Transverse colon (tissue), 4 donors: Measurements from ENCODE around the gene PNLIPRP1. TPM values are rescaled to one million over a fixed set of nuclear protein-coding genes. Genes with fewer than 3 reads are reported as not detected.

ENCODE experiments used
- DNase-seq: peaks from one replicate; pipeline ENCODE4 v3.0.0-alpha.2; 2019
- H3K27ac ChIP-seq, 4 donors: fragments of 200-600 bp; sonication (generic); 2 replicates each; pipeline ENCODE4 v1.5.1; 2016 to 2018; ENCODE audit warnings: inconsistent platforms in 4 of 4
- H3K27me3 ChIP-seq: fragments of 200-600 bp; sonication (generic); 2 replicates; pipeline ENCODE4 v1.5.1; 2017; ENCODE audit warnings: inconsistent platforms
- H3K36me3 ChIP-seq, 4 donors: fragments of 200-600 bp; sonication (generic); 2 replicates each; pipeline ENCODE4 v1.5.1; 2017 to 2019; ENCODE audit warnings: inconsistent platforms in 4 of 4
- H3K4me1 ChIP-seq, 4 donors: fragments of 200-600 bp; sonication (generic); 2 replicates each; pipeline ENCODE4 v1.5.1; 2017 to 2020; ENCODE audit warnings: inconsistent platforms in 4 of 4
- H3K4me3 ChIP-seq, 4 donors: fragments of 200-600 bp; sonication (generic); 1 replicate in 1 of 4; 2 replicates in 3 of 4; pipeline versions ENCODE4 v1.5.1 to v1.6.1; 2017 to 2019; ENCODE audit warnings: inconsistent platforms in 4 of 4
- H3K9me3 ChIP-seq, 2 donors: fragments of 200-600 bp; sonication (generic); 2 replicates each; pipeline ENCODE4 v1.5.1; 2017 to 2019; ENCODE audit warnings: inconsistent platforms in 2 of 2
- CTCF ChIP-seq, 5 experiments: fragments of 200-600 bp in 3 of 5; fragments of 450-650 bp in 2 of 5; sonication (generic) in 3 of 5; IDR thresholded peaks; 1 replicate in 2 of 5; 2 replicates in 3 of 5; pipeline ENCODE4 v1.5.1; 2016 to 2017; ENCODE audit warnings: antibody characterized with exemption in 5 of 5, inconsistent platforms in 3 of 5, mild to moderate bottlenecking in 2 of 5, moderate library complexity in 1 of 5
- EP300 ChIP-seq: sonication (generic); formaldehyde crosslinking; IDR thresholded peaks from one replicate; pipeline ENCODE4 v1.6.1; 2017; ENCODE audit warnings: antibody characterized with exemption, low read depth
- POLR2A ChIP-seq: fragments of 450-650 bp; IDR thresholded peaks from one replicate; pipeline ENCODE4 v1.6.1; 2016; ENCODE audit warnings: antibody characterized with exemption, mild to moderate bottlenecking, moderate library complexity
- POLR2AphosphoS5 ChIP-seq, 3 donors: sonication (generic); formaldehyde crosslinking; IDR thresholded peaks; one replicate each; pipeline ENCODE4 v1.6.1; 2016; ENCODE audit warnings: antibody characterized with exemption in 3 of 3
- WGBS, 2 donors: methylation state at CpG; one replicate each; pipeline ENCODE4 v1.1.5; 2018; ENCODE audit warnings: low coverage in 1 of 2; 5-methylcytosine and 5-hydroxymethylcytosine counted together
- in situ Hi-C, 4 donors: fragments of 200-750 bp; cut with MboI; loops; one replicate each; pipeline versions ENCODE4 v1.15.0 to v1.15.1; 2017; ENCODE audit warnings: low sequenced_read_pairs in 3 of 4, low pct_ligation_motif_present in 1 of 4, low pct_unique_long_range_greater_than_20kb in 1 of 4
- intact Hi-C: fragments of 100-400 bp; cut with DNase I; formaldehyde crosslinking; loops from one replicate; pipeline ENCODE4 v1.15.1; 2023; ENCODE audit warnings: low total_unique reads
- total RNA-seq, 4 donors: library from RNA; depleted of rRNA; stranded (reverse); fragments of >200 nt; gene quantifications; one replicate each; pipeline ENCODE4 v1.1.0, GENCODE V29; 2016

PNLIPRP1 gene
- total RNA-seq, 4 donors from 2014 or later: not detected

GRCh38 chr10:116548301-116548700 lies 42.5 kb upstream of the PNLIPRP1 start:
- no peak for TF ChIP-seq CTCF (IDR thresholded peaks at IDR 0.05)
- no peak for TF ChIP-seq POLR2A
- TF ChIP-seq POLR2AphosphoS5 (IDR thresholded peaks at IDR 0.05): no peak
- TF ChIP-seq EP300: no peak
- Histone ChIP-seq H3K27me3 (no peaks in the 10 kb centered on the region), H3K4me1 (no peaks in the 10 kb centered on the region), H3K4me3 (no peak overlapping the region), H3K9me3 (no peaks in the 10 kb centered on the region), H3K27ac (no peak overlapping the region), H3K36me3 (no peaks in the 10 kb centered on the region)
- in situ Hi-C loops: no loop called here
- no peak for DNase-seq
- intact Hi-C loops: no loop called here
- 87 to 88% methylated on average over 2 to 5 of the region's 5 CpGs for WGBS, 2 donors

GRCh38 chr10:116553378-116553980 lies 37.3 kb upstream of the PNLIPRP1 start:
- intact Hi-C loops (no loop called here), in situ Hi-C loops (no loop called here)
- Histone ChIP-seq H3K4me1 (no peaks in the 10 kb centered on the region), H3K27ac (no peak overlapping the region), H3K27me3 (no peaks in the 10 kb centered on the region), H3K4me3 (no peak overlapping the region), H3K36me3 (no peaks in the 10 kb centered on the region), H3K9me3 (no peaks in the 10 kb centered on the region)
- no peak for DNase-seq
- TF ChIP-seq POLR2A: no peak
- no peak for TF ChIP-seq POLR2AphosphoS5 (IDR thresholded peaks at IDR 0.05)
- TF ChIP-seq EP300: no peak
- no peak for TF ChIP-seq CTCF (IDR thresholded peaks at IDR 0.05)
- 81 to 89% methylated on average over 9 to 13 of the region's 13 CpGs for WGBS, 2 donors

GRCh38 chr10:116554628-116555027 lies 36.1 kb upstream of the PNLIPRP1 start:
- H3K4me1 ChIP-seq: no peaks in the 10 kb centered on the region
- no peak overlapping the region for H3K4me3 ChIP-seq
- TF ChIP-seq POLR2A (no peak), CTCF (IDR thresholded peaks at IDR 0.05) (no peak), POLR2AphosphoS5 (IDR thresholded peaks at IDR 0.05) (no peak), EP300 (no peak)
- no peak for DNase-seq
- in situ Hi-C loops (no loop called here), intact Hi-C loops (no loop called here)
- H3K27me3 ChIP-seq: no peaks in the 10 kb centered on the region
- no peak overlapping the region for H3K27ac ChIP-seq
- H3K9me3 ChIP-seq: no peaks in the 10 kb centered on the region
- 69 to 72% methylated on average over 5 of the region's 5 CpGs for WGBS, 2 donors
- no peaks in the 10 kb centered on the region for H3K36me3 ChIP-seq

- Histone ChIP-seq H3K27ac (no peak overlapping the region), H3K4me1 (no peaks in the 10 kb centered on the region), H3K4me3 (no peak overlapping the region), H3K9me3 (no peaks in the 10 kb centered on the region), H3K27me3 (no peaks in the 10 kb centered on the region), H3K36me3 (no peaks in the 10 kb centered on the region)
- no peak for TF ChIP-seq EP300
- no peak for DNase-seq
- WGBS, 2 donors: 72 to 76% methylated on average over 5 to 6 of the region's 6 CpGs
- in situ Hi-C loops (no loop called here), intact Hi-C loops (no loop called here)
Measured at GRCh38 chr10:116555880-116556279, 34.9 kb upstream of the PNLIPRP1 start.

GRCh38 chr10:116557305-116557880 lies 33.4 kb upstream of the PNLIPRP1 start:
- TF ChIP-seq EP300 (no peak), CTCF (IDR thresholded peaks at IDR 0.05) (no peak), POLR2A (no peak), POLR2AphosphoS5 (IDR thresholded peaks at IDR 0.05) (no peak)
- H3K27ac ChIP-seq: no peak overlapping the region
- no peaks in the 10 kb centered on the region for H3K36me3 ChIP-seq
- no peaks in the 10 kb centered on the region for H3K9me3 ChIP-seq
- DNase-seq: no peak
- WGBS, 2 donors: 77 to 84% methylated on average over 3 to 5 of the region's 5 CpGs
- H3K4me1 ChIP-seq: no peaks in the 10 kb centered on the region
- no peaks in the 10 kb centered on the region for H3K27me3 ChIP-seq
- in situ Hi-C loops: no loop called here
- intact Hi-C loops: no loop called here
- no peak overlapping the region for H3K4me3 ChIP-seq
